Naive thymus-derived CD4-positive, alpha-beta T cell (primary cell): ENCODE data around the gene DGKI. TPM values are rescaled to one million over a fixed set of nuclear protein-coding genes. Genes with fewer than 3 reads are reported as not detected.

Experiments
- ATAC-seq: fragments of 150-1000 bp; cut with Tn5 transposase; 2 replicates; pipeline ENCODE4 v1.10.0; 2021; ENCODE audit warnings: mild to moderate bottlenecking, moderate library complexity
- CTCF ChIA-PET: fragments of 350-600 bp; sonication (Branson Sonifier 250); formaldehyde crosslinking; loops from one replicate; lab custom pipeline; 2021; ENCODE audit warnings: antibody characterized with exemption; lab: Charles Lee
- POLR2A ChIA-PET: fragments of 350-600 bp; sonication (Branson Sonifier 250); formaldehyde crosslinking; loops from one replicate; lab custom pipeline; 2021; ENCODE audit warnings: antibody characterized with exemption, inconsistent platforms; lab: Charles Lee
- DNase-seq, 9 donors: peaks; one replicate each; pipeline versions ENCODE4 v3.0.0 to v3.0.0-alpha.2; 2020 to 2022; ENCODE audit warnings: mixed read lengths in 1 of 9
- H3K27ac ChIP-seq: one replicate; pipeline ENCODE4 v1.7.0; 2013; ENCODE audit warnings: mild to moderate bottlenecking, low read depth, low read length, moderate library complexity
- H3K27me3 ChIP-seq, 2 donors: one replicate each; pipeline ENCODE4 v1.7.0; 2013; ENCODE audit warnings: low read length in 2 of 2, mild to moderate bottlenecking in 2 of 2, moderate library complexity in 2 of 2; ENCODE audit not compliant: control insufficient read depth in 2 of 2, insufficient read depth in 2 of 2
- H3K36me3 ChIP-seq, 3 experiments: 1 replicate in 2 of 3; 2 replicates in 1 of 3; pipeline ENCODE4 v1.7.0; 2013; ENCODE audit warnings: low read length in 3 of 3, mild to moderate bottlenecking in 3 of 3, moderate library complexity in 1 of 3; ENCODE audit not compliant: insufficient read depth in 3 of 3, control insufficient read depth in 2 of 3
- H3K4me1 ChIP-seq, 2 donors: one replicate each; pipeline ENCODE4 v1.7.0; 2013; ENCODE audit warnings: low read length in 2 of 2, mild to moderate bottlenecking in 2 of 2, moderate library complexity in 1 of 2; ENCODE audit not compliant: control insufficient read depth in 2 of 2, insufficient read depth in 2 of 2
- H3K4me3 ChIP-seq: 2 replicates; pipeline ENCODE4 v1.7.0; 2013; ENCODE audit warnings: mild to moderate bottlenecking, low read length
- H3K9me3 ChIP-seq, 3 experiments: 1 replicate in 2 of 3; 2 replicates in 1 of 3; pipeline ENCODE4 v1.7.0; 2013; ENCODE audit warnings: low read length in 3 of 3; ENCODE audit not compliant: control insufficient read depth in 2 of 3
- H3K27ac Mint-ChIP-seq, 9 donors: one replicate each; pipeline ENCODE4 v1.8.0; 2020 to 2022; ENCODE audit warnings: mixed read lengths in 9 of 9, mild to moderate bottlenecking in 8 of 9, moderate library complexity in 5 of 9, inconsistent platforms in 2 of 9
- H3K27me3 Mint-ChIP-seq, 5 donors: one replicate each; pipeline ENCODE4 v1.8.0; 2021 to 2022; ENCODE audit warnings: mixed read lengths in 5 of 5, mild to moderate bottlenecking in 1 of 5
- H3K36me3 Mint-ChIP-seq, 5 donors: one replicate each; pipeline ENCODE4 v1.8.0; 2020 to 2022; ENCODE audit warnings: mixed read lengths in 5 of 5, mild to moderate bottlenecking in 3 of 5, inconsistent platforms in 1 of 5
- H3K4me1 Mint-ChIP-seq, 7 donors: one replicate each; pipeline ENCODE4 v1.8.0; 2020 to 2022; ENCODE audit warnings: mixed read lengths in 7 of 7, mild to moderate bottlenecking in 3 of 7, inconsistent platforms in 1 of 7
- H3K4me3 Mint-ChIP-seq, 10 donors: one replicate each; pipeline ENCODE4 v1.8.0; 2020 to 2022; ENCODE audit warnings: mild to moderate bottlenecking in 10 of 10, mixed read lengths in 10 of 10, moderate library complexity in 6 of 10, inconsistent platforms in 2 of 10
- H3K9me3 Mint-ChIP-seq, 11 donors: one replicate each; pipeline ENCODE4 v1.8.0; 2020 to 2022; ENCODE audit warnings: mixed read lengths in 11 of 11, mild to moderate bottlenecking in 4 of 11, inconsistent platforms in 1 of 11, moderate library complexity in 1 of 11
- intact Hi-C, 2 donors: fragments of 100-400 bp; cut with micrococcal nuclease; formaldehyde crosslinking; loops; one replicate each; pipeline ENCODE4 v1.15.1; 2023
- polyA plus RNA-seq, 2 donors: library from polyadenylated mRNA; unstranded; fragments of 300-500 nt; fragmentation: Illumina TruSeq; gene quantifications; one replicate each; pipeline ENCODE4 v1.2.3, GENCODE V29; 2021
- total RNA-seq, 6 experiments: library from RNA in 5 of 6; stranded (reverse) in 5 of 6; gene quantifications; 1 replicate in 5 of 6; 2 replicates in 1 of 6; pipeline ENCODE4 v1.2.3 and lab custom pipeline; 2021 to 2026

The DGKI gene
- total and polyA plus RNA-seq, 7 experiments from 2014 or later, result 1.3 TPM; not detected in 6

DNA sequence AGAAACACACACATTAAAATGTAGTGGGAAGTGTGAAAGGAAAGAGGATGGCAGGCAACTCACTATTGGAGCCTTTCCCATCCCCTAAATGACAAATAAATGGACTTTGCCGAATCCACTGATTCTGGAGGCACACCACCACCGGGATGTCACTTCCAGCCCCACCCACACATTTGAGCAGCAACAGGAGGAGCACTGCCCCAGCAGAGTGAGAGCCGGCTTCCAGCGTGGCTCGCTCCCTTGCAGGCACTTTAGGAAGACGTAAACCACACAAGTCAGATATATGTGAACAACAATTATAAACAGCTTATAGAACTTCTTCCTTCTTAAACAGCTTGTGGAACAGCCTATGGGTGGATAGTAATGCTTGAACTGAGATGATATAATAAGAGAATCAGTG lies 191.0 kb downstream of the DGKI start:
- Mint-ChIP-seq H3K9me3 (no peaks in the 10 kb centered on the region), H3K27me3 (peaks cover 0 to 7% (median 5%) of the 10 kb centered on the region in 5 donors), H3K36me3 (no peaks in the 10 kb centered on the region), H3K4me3 (no peak overlapping the region), H3K27ac (no peak overlapping the region), H3K4me1 (peaks cover 0 to 4% (median 0%) of the 10 kb centered on the region in 7 donors)
- H3K27ac ChIP-seq, result no peak overlapping the region
- H3K4me1 ChIP-seq, result no peaks in the 10 kb centered on the region
- ChIA-PET POLR2A (interaction anchor here (0.7 kb wide), 1 partner anchor 208 kb away, joined by 3 read pairs; no protein-coding TSS in a partner anchor), CTCF (interaction anchor here (1.1 to 1.2 kb wide), 2 partner anchors 21 to 244 kb away, joined by 3 to 4 read pairs; no protein-coding TSS in a partner anchor)
- no peaks in the 10 kb centered on the region for H3K36me3 ChIP-seq
- DNase-seq (no peak), ATAC-seq (no peak)
- no peak overlapping the region for H3K4me3 ChIP-seq
- H3K9me3 ChIP-seq, result no peaks in the 10 kb centered on the region
- intact Hi-C loops, result loop anchor here (1.0 kb wide), 3 partner anchors 243 to 353 kb away; no protein-coding TSS in a partner anchor
- no peaks in the 10 kb centered on the region for H3K27me3 ChIP-seq

DNA sequence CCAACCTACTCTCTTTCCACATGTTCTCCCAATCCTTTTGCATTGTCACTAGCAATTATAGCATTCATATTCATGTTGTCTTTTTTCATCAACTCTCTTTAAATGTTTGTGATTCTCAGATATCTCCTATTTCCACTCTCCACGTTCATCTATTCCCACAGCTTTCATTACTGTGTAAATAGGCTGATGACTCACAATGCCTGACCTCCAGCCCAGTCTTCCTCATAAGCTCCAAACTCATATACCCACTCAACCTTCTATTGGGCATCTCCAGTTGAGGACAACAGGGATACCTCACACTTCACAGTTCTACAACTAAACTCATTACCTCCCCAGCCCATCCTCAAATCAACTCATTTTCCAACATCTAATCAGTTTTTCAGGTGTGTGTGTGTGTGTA lies 194.1 kb downstream of the DGKI start:
- intact Hi-C loops, result no loop called here
- Histone ChIP-seq H3K4me1 (no peaks in the 10 kb centered on the region), H3K4me3 (no peak overlapping the region), H3K27ac (no peak overlapping the region), H3K36me3 (no peaks in the 10 kb centered on the region), H3K9me3 (no peaks in the 10 kb centered on the region), H3K27me3 (no peaks in the 10 kb centered on the region)
- no peak overlapping the region for H3K4me3 Mint-ChIP-seq
- no peaks in the 10 kb centered on the region for H3K36me3 Mint-ChIP-seq
- H3K4me1 Mint-ChIP-seq, result peaks cover 0 to 4% (median 0%) of the 10 kb centered on the region in 7 donors
- H3K27me3 Mint-ChIP-seq, result peaks cover 0 to 7% (median 3%) of the 10 kb centered on the region in 5 donors
- no peak overlapping the region for H3K27ac Mint-ChIP-seq
- CTCF ChIA-PET, result no interaction called here
- POLR2A ChIA-PET, result no interaction called here
- ATAC-seq (no peak), DNase-seq (no peak)
- no peaks in the 10 kb centered on the region for H3K9me3 Mint-ChIP-seq

DNA sequence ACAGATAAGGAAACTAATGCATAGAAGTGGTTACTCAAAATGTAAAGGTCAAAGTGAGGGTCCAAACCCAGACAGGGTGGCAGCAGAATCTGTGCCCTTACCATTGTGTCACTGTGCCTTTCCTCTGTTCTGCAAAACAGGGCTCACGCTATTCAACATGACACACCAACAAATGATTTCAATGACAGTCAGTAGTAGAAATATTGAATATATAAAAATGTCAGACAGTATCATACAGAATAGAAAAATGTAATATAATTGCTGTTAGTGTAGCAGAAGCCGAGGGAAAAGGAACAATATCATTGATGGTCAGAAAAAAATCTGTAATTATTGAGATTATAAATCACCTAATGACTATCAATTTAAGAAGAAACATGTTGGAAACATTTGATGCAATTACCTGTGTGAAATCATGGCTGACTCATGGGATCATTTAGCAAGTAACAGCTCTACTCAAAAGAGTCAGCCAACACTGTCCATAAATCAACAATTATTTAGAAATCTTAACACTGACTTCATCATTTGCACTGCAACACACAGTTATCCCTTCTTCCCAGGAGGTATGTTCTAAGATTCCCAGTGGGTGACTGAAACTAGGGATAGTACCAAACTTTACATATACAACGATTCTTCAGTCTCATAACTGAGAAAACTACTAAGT lies 198.7 kb downstream of the DGKI start:
- intact Hi-C loops, result no loop called here
- peaks cover 0 to 19% (median 8%) of the 10 kb centered on the region in 5 donors for H3K27me3 Mint-ChIP-seq
- H3K36me3 Mint-ChIP-seq, result no peaks in the 10 kb centered on the region

DNA sequence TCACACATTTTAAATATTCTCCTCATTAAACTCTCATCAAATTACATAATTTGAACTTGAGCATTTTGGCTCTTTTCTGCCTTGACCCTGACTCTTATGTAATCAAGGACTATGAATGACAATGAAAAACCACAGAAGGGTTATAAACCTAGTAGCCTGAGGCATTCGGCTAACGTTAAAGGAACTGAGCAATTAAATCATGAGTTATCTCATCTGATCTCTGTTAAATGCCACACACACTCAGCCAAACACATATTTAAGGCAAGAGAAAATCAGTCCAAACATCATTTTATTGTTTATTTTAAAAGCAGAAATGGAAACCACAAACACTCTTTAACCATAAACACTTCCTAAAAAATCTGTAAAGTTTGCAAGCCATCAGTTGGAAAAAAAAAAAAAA lies 204.3 kb downstream of the DGKI start:
- Mint-ChIP-seq H3K9me3 (peaks cover 0 to 2% (median 0%) of the 10 kb centered on the region in 11 donors), H3K4me3 (no peak overlapping the region), H3K27me3 (peaks cover 0 to 29% (median 13%) of the 10 kb centered on the region in 5 donors), H3K4me1 (peaks cover 0 to 6% (median 0%) of the 10 kb centered on the region in 7 donors), H3K27ac (no peak overlapping the region), H3K36me3 (no peaks in the 10 kb centered on the region)
- ChIA-PET POLR2A (no interaction called here), CTCF (no interaction called here)
- Histone ChIP-seq H3K9me3 (no peaks in the 10 kb centered on the region), H3K36me3 (no peaks in the 10 kb centered on the region), H3K27me3 (no peaks in the 10 kb centered on the region), H3K27ac (no peak overlapping the region), H3K4me1 (no peaks in the 10 kb centered on the region), H3K4me3 (no peak overlapping the region)
- DNase-seq (no peak), ATAC-seq (no peak)
- intact Hi-C loops, result no loop called here

More for the DNA sequence above, 198.7 kb downstream of the DGKI start:
- Histone ChIP-seq H3K36me3 (no peaks in the 10 kb centered on the region), H3K4me1 (no peaks in the 10 kb centered on the region), H3K4me3 (no peak overlapping the region), H3K27ac (no peak overlapping the region), H3K9me3 (no peaks in the 10 kb centered on the region), H3K27me3 (no peaks in the 10 kb centered on the region)
- no peak overlapping the region for H3K27ac Mint-ChIP-seq
- ATAC-seq (no peak), DNase-seq (no peak)
- ChIA-PET POLR2A (no interaction called here), CTCF (no interaction called here)
- H3K4me3 Mint-ChIP-seq, result no peak overlapping the region
- H3K4me1 Mint-ChIP-seq, result no peaks in the 10 kb centered on the region
- H3K9me3 Mint-ChIP-seq, result no peaks in the 10 kb centered on the region

DNA sequence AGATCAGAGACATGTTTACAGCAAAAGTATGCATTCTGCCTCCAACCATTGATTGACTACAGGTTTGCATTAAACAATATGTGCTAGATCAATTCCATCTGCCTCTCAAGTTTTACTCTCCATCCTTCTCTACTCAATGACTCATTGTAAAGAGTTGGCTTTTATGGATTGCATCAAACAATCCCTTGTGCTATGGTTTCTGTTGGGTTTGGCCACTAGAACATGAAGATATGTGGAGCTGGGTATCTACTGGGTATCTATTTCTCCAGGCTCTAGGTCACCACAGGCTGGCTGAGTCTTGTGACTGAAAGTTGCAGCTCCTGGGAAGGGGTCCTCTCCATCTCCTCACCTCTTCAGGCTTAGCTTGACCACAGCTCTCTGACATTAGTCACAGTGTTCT lies 204.7 kb downstream of the DGKI start:
- peaks cover 0 to 2% (median 0%) of the 10 kb centered on the region in 11 donors for H3K9me3 Mint-ChIP-seq
- no peak overlapping the region for H3K27ac Mint-ChIP-seq
- no peak overlapping the region for H3K27ac ChIP-seq
- no peak overlapping the region for H3K4me3 ChIP-seq
- no peaks in the 10 kb centered on the region for H3K36me3 Mint-ChIP-seq
- ChIA-PET POLR2A (no interaction called here), CTCF (no interaction called here)
- H3K36me3 ChIP-seq, result no peaks in the 10 kb centered on the region
- H3K4me3 Mint-ChIP-seq, result no peak overlapping the region
- H3K27me3 Mint-ChIP-seq, result peaks cover 0 to 26% (median 13%) of the 10 kb centered on the region in 5 donors
- intact Hi-C loops, result no loop called here
- H3K4me1 Mint-ChIP-seq, result peaks cover 0 to 6% (median 0%) of the 10 kb centered on the region in 7 donors
- no peaks in the 10 kb centered on the region for H3K27me3 ChIP-seq
- DNase-seq (no peak), ATAC-seq (no peak)
- H3K9me3 ChIP-seq, result no peaks in the 10 kb centered on the region
- H3K4me1 ChIP-seq, result no peaks in the 10 kb centered on the region

DNA sequence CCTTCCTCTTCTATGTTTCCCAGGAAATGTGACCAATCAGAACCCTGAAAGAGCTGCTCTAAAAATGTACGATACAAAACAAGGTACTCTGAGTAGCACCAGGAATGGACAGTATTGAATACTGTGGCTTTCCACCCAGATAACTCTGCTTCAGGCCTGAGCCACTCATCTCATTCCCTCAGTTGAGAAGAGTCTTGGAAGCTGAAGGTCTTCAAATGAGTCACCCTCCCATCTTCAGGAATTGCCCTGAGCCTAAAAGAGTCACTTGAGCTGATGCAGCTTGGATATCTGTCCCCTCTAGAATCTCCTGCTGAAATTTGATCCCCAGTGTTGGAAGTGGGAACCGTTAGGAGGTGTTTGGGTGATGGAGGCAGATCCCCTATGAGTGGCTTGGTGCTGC lies 210.4 kb downstream of the DGKI start:
- ATAC-seq, result no peak
- H3K9me3 Mint-ChIP-seq, result peaks cover 0 to 2% (median 0%) of the 10 kb centered on the region in 11 donors
- Histone ChIP-seq H3K36me3 (no peaks in the 10 kb centered on the region), H3K27ac (no peak overlapping the region), H3K27me3 (no peaks in the 10 kb centered on the region), H3K4me3 (no peak overlapping the region), H3K9me3 (no peaks in the 10 kb centered on the region), H3K4me1 (no peaks in the 10 kb centered on the region)
- peaks cover 0 to 10% (median 4%) of the 10 kb centered on the region in 5 donors for H3K27me3 Mint-ChIP-seq
- no peak overlapping the region for H3K27ac Mint-ChIP-seq
- ChIA-PET POLR2A (no interaction called here), CTCF (no interaction called here)
- peaks cover 0 to 4% (median 0%) of the 10 kb centered on the region in 7 donors for H3K4me1 Mint-ChIP-seq
- no peaks in the 10 kb centered on the region for H3K36me3 Mint-ChIP-seq
- DNase-seq, result no peak
- intact Hi-C loops, result no loop called here
- H3K4me3 Mint-ChIP-seq, result no peak overlapping the region

DNA sequence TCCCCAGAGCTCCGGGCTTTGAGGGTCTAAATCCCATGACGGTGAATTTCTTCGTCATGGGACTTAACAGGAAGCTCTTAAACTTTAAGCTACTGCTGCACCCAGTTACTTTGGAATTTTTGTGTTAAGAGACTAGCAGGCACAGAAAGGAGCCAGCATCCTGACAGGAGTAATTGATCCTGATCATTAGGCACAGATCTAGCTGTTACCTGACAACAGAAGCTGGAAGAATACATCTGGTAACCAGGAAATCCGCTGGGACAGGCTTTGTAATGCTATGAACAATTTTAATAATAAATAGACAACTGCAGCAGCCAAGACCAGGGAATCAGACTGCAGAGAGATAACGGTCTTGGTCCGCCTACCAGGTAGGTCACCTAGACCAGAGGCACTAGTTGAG lies 210.9 kb downstream of the DGKI start:
- POLR2A ChIA-PET, result no interaction called here
- Mint-ChIP-seq H3K9me3 (no peaks in the 10 kb centered on the region), H3K4me3 (no peak overlapping the region)

More for the DNA sequence above, 210.9 kb downstream of the DGKI start:
- H3K4me1 ChIP-seq, result no peaks in the 10 kb centered on the region
- no peak overlapping the region for H3K27ac ChIP-seq
- Mint-ChIP-seq H3K36me3 (no peaks in the 10 kb centered on the region), H3K27me3 (peaks cover 0 to 10% (median 6%) of the 10 kb centered on the region in 5 donors), H3K4me1 (peaks cover 0 to 4% (median 0%) of the 10 kb centered on the region in 7 donors), H3K27ac (no peak overlapping the region)
- H3K27me3 ChIP-seq, result no peaks in the 10 kb centered on the region
- no peak for ATAC-seq
- H3K36me3 ChIP-seq, result no peaks in the 10 kb centered on the region
- no peak for DNase-seq
- intact Hi-C loops, result no loop called here
- H3K4me3 ChIP-seq, result no peak overlapping the region
- CTCF ChIA-PET, result no interaction called here
- H3K9me3 ChIP-seq, result no peaks in the 10 kb centered on the region
